ENCODE data around the gene C1orf21. TPM values are rescaled to one million over a fixed set of nuclear protein-coding genes. Genes with fewer than 3 reads are reported as not detected.
A peak's percentile ranks its signal among the peaks of the same experiment; 100 is the strongest.

The C1orf21 gene
- total and polyA plus RNA-seq, 12 donors: 20.6 to 76.7 (median 67.5) TPM

DNA sequence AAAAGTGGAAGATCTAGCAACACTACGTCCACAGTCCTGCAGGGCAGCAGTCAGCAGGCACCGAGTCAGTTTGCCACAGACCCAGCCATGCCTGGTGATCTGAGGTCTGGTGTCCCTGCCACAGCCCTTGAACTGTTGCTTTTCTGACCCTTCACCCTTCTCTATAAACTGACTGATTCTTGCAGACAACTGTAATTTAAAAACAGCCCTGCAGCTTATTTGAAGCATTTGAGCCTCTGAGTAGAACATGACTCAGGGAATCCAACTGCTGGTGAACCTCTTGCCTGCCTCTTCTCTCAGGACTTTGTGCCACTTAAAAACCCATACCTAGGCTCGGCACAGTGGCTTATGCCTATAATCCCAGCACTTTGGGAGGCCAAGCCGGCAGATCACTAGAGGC, 260.6 kb downstream of the C1orf21 start:
- TF ChIP-seq, protein P1, sequence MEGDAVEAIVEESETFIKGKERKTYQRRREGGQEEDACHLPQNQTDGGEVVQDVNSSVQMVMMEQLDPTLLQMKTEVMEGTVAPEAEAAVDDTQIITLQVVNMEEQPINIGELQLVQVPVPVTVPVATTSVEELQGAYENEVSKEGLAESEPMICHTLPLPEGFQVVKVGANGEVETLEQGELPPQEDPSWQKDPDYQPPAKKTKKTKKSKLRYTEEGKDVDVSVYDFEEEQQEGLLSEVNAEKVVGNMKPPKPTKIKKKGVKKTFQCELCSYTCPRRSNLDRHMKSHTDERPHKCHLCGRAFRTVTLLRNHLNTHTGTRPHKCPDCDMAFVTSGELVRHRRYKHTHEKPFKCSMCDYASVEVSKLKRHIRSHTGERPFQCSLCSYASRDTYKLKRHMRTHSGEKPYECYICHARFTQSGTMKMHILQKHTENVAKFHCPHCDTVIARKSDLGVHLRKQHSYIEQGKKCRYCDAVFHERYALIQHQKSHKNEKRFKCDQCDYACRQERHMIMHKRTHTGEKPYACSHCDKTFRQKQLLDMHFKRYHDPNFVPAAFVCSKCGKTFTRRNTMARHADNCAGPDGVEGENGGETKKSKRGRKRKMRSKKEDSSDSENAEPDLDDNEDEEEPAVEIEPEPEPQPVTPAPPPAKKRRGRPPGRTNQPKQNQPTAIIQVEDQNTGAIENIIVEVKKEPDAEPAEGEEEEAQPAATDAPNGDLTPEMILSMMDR (IDR thresholded peaks at IDR 0.05): no peak
- ATAC-seq: peak in 1 of 8 donors; percentile 10
- no peaks in the 10 kb centered on the region for H3K36me3 ChIP-seq
- 89 to 90% methylated on average over 4 of the region's 4 CpGs for WGBS, 2 donors
- H3K27me3 ChIP-seq: no peaks in the 10 kb centered on the region
- no peak overlapping the region for H3K27ac ChIP-seq
- H3K4me3 ChIP-seq: no peak overlapping the region
- DNase-seq: no peak
- peaks cover 4 to 32% (median 17%) of the 10 kb centered on the region in 9 donors for H3K4me1 ChIP-seq
- intact Hi-C loops (cut with DNase I): no loop called here
- peaks cover 0 to 6% (median 0%) of the 10 kb centered on the region in 11 donors for H3K9me3 ChIP-seq

DNA sequence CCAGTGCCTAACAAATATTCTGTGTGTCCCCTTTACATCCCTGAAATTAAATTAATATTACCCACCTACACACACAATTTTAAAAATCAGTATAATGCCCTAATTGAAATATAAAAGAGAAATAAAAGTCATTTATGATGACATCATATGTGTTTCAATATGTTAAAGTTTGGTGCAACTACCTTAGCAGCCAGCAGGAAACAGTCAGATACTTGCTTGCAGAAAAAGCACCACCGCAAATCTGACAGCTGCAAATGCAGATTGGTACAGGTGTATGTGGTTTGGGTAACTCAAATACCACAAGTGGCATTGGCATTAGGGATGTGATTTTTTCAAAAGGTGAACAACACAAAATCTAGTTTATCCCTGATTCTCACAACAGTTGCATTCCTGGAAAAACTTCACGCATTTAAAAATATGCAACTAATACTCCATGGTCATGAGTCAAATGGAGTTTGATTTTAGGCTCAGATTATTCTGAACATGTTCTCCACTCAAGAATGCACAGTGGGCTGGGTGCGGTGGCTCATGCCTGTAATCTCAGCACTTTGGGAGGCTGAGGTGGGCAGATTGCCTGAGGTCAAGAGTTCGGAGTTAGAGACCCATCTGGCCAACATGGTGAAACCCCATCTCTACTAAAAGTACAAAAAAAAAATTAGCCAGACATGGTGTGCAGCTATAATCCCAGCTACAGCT, 261.5 kb downstream of the C1orf21 start:
- DNase-seq (no peak), ATAC-seq (no peak)
- 93 to 95% methylated on average over 4 of the region's 4 CpGs for WGBS, 2 donors
- TF ChIP-seq, protein P1 (IDR thresholded peaks at IDR 0.05): no peak
- peaks cover 0 to 11% (median 0%) of the 10 kb centered on the region in 11 donors for H3K9me3 ChIP-seq
- no peaks in the 10 kb centered on the region for H3K27me3 ChIP-seq
- peaks cover 4 to 32% (median 17%) of the 10 kb centered on the region in 9 donors for H3K4me1 ChIP-seq
- intact Hi-C loops (cut with DNase I): no loop called here
- peak overlapping the region in 2 of 10 donors; percentile 78 for H3K27ac ChIP-seq
- H3K4me3 ChIP-seq: no peak overlapping the region
- H3K36me3 ChIP-seq: no peaks in the 10 kb centered on the region

DNA sequence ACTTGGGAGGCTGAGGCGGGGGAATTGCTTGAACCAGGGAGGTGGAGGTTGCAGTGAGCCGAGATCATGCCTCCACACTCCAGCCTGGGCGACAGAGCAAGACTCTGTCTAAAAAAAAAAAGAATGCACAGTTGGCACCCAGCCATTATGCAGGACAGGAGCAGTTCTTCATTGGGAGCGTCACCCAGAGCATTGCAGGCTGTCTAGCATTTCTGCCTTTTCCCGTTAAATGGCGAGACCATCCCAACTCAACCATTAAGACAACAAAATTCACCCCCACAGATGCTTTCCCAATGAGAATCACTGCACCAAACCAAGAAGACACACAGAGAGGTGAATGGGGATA, 262.0 kb downstream of the C1orf21 start:
- 68 to 76% methylated on average over 6 of the region's 6 CpGs for WGBS, 2 donors
- Histone ChIP-seq H3K4me1 (peaks cover 4 to 32% (median 17%) of the 10 kb centered on the region in 9 donors), H3K36me3 (no peaks in the 10 kb centered on the region), H3K27me3 (no peaks in the 10 kb centered on the region), H3K4me3 (no peak overlapping the region), H3K9me3 (peaks cover 0 to 11% (median 0%) of the 10 kb centered on the region in 11 donors), H3K27ac (peak overlapping the region; percentile 13 to 80 (median 70))
- intact Hi-C loops (cut with DNase I): no loop called here
- ATAC-seq: peak in 5 of 8 donors; percentile 8 to 71 (median 36)
- TF ChIP-seq, protein P1 (IDR thresholded peaks at IDR 0.05): no peak
- DNase-seq: no peak

DNA sequence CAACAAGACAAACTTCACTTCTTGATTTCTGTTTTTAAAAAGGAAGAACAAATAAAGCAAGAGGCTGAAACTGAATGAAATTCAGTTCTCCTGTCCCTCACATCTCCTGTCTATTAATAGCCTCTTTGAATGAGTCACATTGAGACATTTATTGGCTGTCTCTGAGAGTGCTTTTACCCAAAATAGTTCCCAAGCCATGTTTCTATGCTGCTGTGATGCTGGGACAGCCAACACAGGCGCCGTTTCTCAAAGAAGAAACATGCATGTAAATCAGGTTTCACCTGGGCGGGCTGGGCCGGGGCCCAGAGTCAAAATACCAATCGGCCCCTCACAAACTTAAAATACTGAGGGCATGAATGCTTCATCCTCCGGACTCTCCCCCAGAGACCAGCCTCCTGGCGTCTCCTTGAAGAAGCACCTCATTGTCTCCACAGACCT, 262.6 kb downstream of the C1orf21 start:
- Histone ChIP-seq H3K27ac (peak overlapping the region; percentile 13 to 80 (median 70)), H3K4me1 (peaks cover 4 to 32% (median 17%) of the 10 kb centered on the region in 9 donors), H3K36me3 (no peaks in the 10 kb centered on the region), H3K4me3 (peak overlapping the region in 3 of 10 donors; percentile 0 to 6 (median 2)), H3K27me3 (no peaks in the 10 kb centered on the region), H3K9me3 (peaks cover 0 to 11% (median 0%) of the 10 kb centered on the region in 11 donors)
- DNase-seq: no peak
- intact Hi-C loops (cut with DNase I): no loop called here
- ATAC-seq: peak; percentile 66 to 96 (median 90)
- WGBS, 2 donors: 54 to 63% methylated on average over 7 of the region's 7 CpGs
- TF ChIP-seq, protein P1 (IDR thresholded peaks at IDR 0.05): no peak

Data from heart right ventricle (tissue), 16 donors.